MM.1S (cell line): Measurements from ENCODE around the gene RPS2.

Experiments used
- DNase-seq: peaks from one replicate; pipeline ENCODE4 v3.0.0-alpha.2; 2015
- H2AFZ ChIP-seq: fragments of 300-600 bp; sonication (generic); 2 replicates; pipeline ENCODE4 v1.6.0; 2016; ENCODE audit warnings: antibody characterized with exemption, low read length
- H3F3A ChIP-seq: fragments of 300-600 bp; sonication (generic); 2 replicates; pipeline ENCODE4 v1.6.1; 2016; ENCODE audit warnings: mild to moderate bottlenecking, antibody characterized with exemption, low read length, moderate library complexity, mixed read lengths; ENCODE audit not compliant: insufficient read depth
- H3K27ac ChIP-seq: fragments of 300-600 bp; sonication (generic); 2 replicates; pipeline ENCODE4 v1.5.1; 2016; ENCODE audit warnings: mild to moderate bottlenecking, low read length
- H3K27me3 ChIP-seq: fragments of 300-600 bp; sonication (generic); replicated peaks from 2 replicates; pipeline ENCODE4 v1.6.0; 2016; ENCODE audit warnings: low read length; ENCODE audit not compliant: insufficient read depth
- H3K36me3 ChIP-seq: fragments of 300-600 bp; sonication (generic); replicated peaks from 2 replicates; pipeline ENCODE4 v1.6.1; 2016; ENCODE audit warnings: mild to moderate bottlenecking, low read length, mixed read lengths; ENCODE audit not compliant: insufficient read depth
- H3K4me1 ChIP-seq: fragments of 300-600 bp; sonication (generic); 2 replicates; pipeline ENCODE4 v1.6.1; 2016; ENCODE audit warnings: low read length, mixed read lengths
- H3K4me2 ChIP-seq: fragments of 300-600 bp; sonication (generic); 2 replicates; pipeline ENCODE4 v1.6.0; 2016; ENCODE audit warnings: low read depth, low read length
- H3K4me3 ChIP-seq: fragments of 300-600 bp; sonication (generic); 2 replicates; pipeline ENCODE4 v1.5.1; 2016; ENCODE audit warnings: low read length, mixed read lengths
- H3K79me2 ChIP-seq: fragments of 300-600 bp; sonication (generic); 2 replicates; pipeline ENCODE4 v1.6.1; 2016; ENCODE audit warnings: mixed run types, low read length, mixed read lengths
- H3K9ac ChIP-seq: fragments of 300-600 bp; sonication (generic); 2 replicates; pipeline ENCODE4 v1.6.1; 2016; ENCODE audit warnings: low read length, mixed read lengths
- H3K9me2 ChIP-seq: fragments of 300-600 bp; sonication (generic); replicated peaks from 2 replicates; pipeline ENCODE4 v1.6.1; 2016; ENCODE audit warnings: mild to moderate bottlenecking, low read length, mixed read lengths; ENCODE audit not compliant: insufficient read depth
- H3K9me3 ChIP-seq: fragments of 300-600 bp; sonication (generic); replicated peaks from 2 replicates; pipeline ENCODE4 v1.6.1; 2016; ENCODE audit warnings: mild to moderate bottlenecking, low read length, mixed read lengths; ENCODE audit not compliant: insufficient read depth
- H4K20me1 ChIP-seq: fragments of 300-600 bp; sonication (generic); 2 replicates; pipeline ENCODE4 v1.6.1; 2016; ENCODE audit warnings: mild to moderate bottlenecking, low read length, moderate library complexity, mixed read lengths; ENCODE audit not compliant: insufficient read depth
- CTCF ChIP-seq: fragments of 300-600 bp; sonication (generic); IDR thresholded peaks from 2 replicates; pipeline ENCODE4 v1.5.1; 2016; ENCODE audit warnings: antibody characterized with exemption, low read length, mixed read lengths
- EZH2 ChIP-seq: fragments of 300-600 bp; sonication (generic); optimal IDR thresholded peaks from 2 replicates; pipeline ENCODE3; 2017; ENCODE audit warnings: low read depth, mild to moderate bottlenecking, antibody characterized with exemption, low read length, mixed read lengths
- EZH2phosphoT487 ChIP-seq: fragments of 300-600 bp; sonication (generic); IDR thresholded peaks from 2 replicates; pipeline ENCODE4 v1.6.1; 2018; ENCODE audit warnings: antibody characterized with exemption, low read length

The RPS2 gene

DNA sequence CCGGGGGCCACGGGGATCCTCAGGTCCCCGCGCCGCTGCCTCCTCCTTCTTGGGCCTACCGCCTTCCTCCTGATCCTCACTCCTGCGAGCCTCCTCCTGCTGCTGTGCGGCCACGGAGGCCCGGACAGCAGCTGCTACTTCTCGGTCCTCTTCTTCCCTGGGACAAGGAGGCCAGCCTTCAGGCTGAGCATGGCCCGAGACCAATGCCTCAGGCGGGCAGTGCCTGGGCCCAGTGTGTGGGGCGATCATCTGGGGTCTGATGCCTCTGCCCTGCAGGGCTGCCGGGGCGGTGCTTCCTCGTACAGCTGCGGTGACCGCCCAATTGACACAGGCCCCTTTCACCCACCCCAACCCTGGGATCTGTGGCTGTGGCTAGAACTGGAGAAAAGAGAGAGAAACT is 36.4 kb upstream of the RPS2 start:
- H3K9ac ChIP-seq: no peak overlapping the region
- no peaks in the 10 kb centered on the region for H3K27me3 ChIP-seq
- H3F3A ChIP-seq: no peaks in the 10 kb centered on the region
- no peak overlapping the region for H2AFZ ChIP-seq
- H3K4me2 ChIP-seq: no peak overlapping the region
- H3K27ac ChIP-seq: no peak overlapping the region
- H3K4me3 ChIP-seq: no peak overlapping the region
- no peaks in the 10 kb centered on the region for H3K4me1 ChIP-seq
- TF ChIP-seq EZH2phosphoT487: no peak
- no peak for TF ChIP-seq CTCF
- TF ChIP-seq EZH2: no peak
- H3K9me2 ChIP-seq: no peaks in the 10 kb centered on the region
- no peaks in the 10 kb centered on the region; the same call in 1 of the 2 replicates for H4K20me1 ChIP-seq
- DNase-seq: no peak
- H3K79me2 ChIP-seq: peaks cover 33% of the 10 kb centered on the region
- no peaks in the 10 kb centered on the region for H3K36me3 ChIP-seq
- H3K9me3 ChIP-seq: no peaks in the 10 kb centered on the region

- Histone ChIP-seq H3K9me2 (no peaks in the 10 kb centered on the region), H3K36me3 (no peaks in the 10 kb centered on the region), H2AFZ (no peak overlapping the region), H3K9ac (no peak overlapping the region), H4K20me1 (no peaks in the 10 kb centered on the region), H3K27ac (no peak overlapping the region), H3K4me3 (no peak overlapping the region), H3K4me2 (no peak overlapping the region), H3K4me1 (no peaks in the 10 kb centered on the region), H3K9me3 (no peaks in the 10 kb centered on the region), H3K79me2 (peaks cover 22% of the 10 kb centered on the region), H3F3A (no peaks in the 10 kb centered on the region), H3K27me3 (no peaks in the 10 kb centered on the region)
- TF ChIP-seq EZH2phosphoT487 (no peak), EZH2 (no peak), CTCF (no peak)
- DNase-seq: no peak
These were observed 35.4 kb upstream of the RPS2 start for GRCh38 chr16:1999866-2000514.

GRCh38 chr16:1998852-1999801 is 34.5 kb upstream of the RPS2 start:
- H3K9me2 ChIP-seq: no peaks in the 10 kb centered on the region
- H3K4me1 ChIP-seq: no peaks in the 10 kb centered on the region
- H3K27me3 ChIP-seq: no peaks in the 10 kb centered on the region
- no peak overlapping the region for H3K4me3 ChIP-seq
- no peak for DNase-seq
- no peak overlapping the region for H3K9ac ChIP-seq
- no peaks in the 10 kb centered on the region for H3K36me3 ChIP-seq
- H4K20me1 ChIP-seq: no peaks in the 10 kb centered on the region
- H3K4me2 ChIP-seq: no peak overlapping the region
- peaks cover 14% of the 10 kb centered on the region for H3K79me2 ChIP-seq
- peaks cover under 1% of the 10 kb centered on the region; the same call in 1 of the 2 replicates for H3F3A ChIP-seq
- TF ChIP-seq CTCF (no peak), EZH2phosphoT487 (no peak), EZH2 (no peak)
- H3K27ac ChIP-seq: no peak overlapping the region
- H3K9me3 ChIP-seq: no peaks in the 10 kb centered on the region
- no peak overlapping the region for H2AFZ ChIP-seq
